MM.1S (cell line): ENCODE measurements around the gene SMOC2.

Source experiments
- DNase-seq: peaks from one replicate; pipeline ENCODE4 v3.0.0-alpha.2; 2015
- H2AFZ ChIP-seq: fragments of 300-600 bp; sonication (generic); 2 replicates; pipeline ENCODE4 v1.6.0; 2016; ENCODE audit warnings: antibody characterized with exemption, low read length
- H3F3A ChIP-seq: fragments of 300-600 bp; sonication (generic); 2 replicates; pipeline ENCODE4 v1.6.1; 2016; ENCODE audit warnings: mild to moderate bottlenecking, antibody characterized with exemption, low read length, moderate library complexity, mixed read lengths; ENCODE audit not compliant: insufficient read depth
- H3K27ac ChIP-seq: fragments of 300-600 bp; sonication (generic); 2 replicates; pipeline ENCODE4 v1.5.1; 2016; ENCODE audit warnings: mild to moderate bottlenecking, low read length
- H3K27me3 ChIP-seq: fragments of 300-600 bp; sonication (generic); replicated peaks from 2 replicates; pipeline ENCODE4 v1.6.0; 2016; ENCODE audit warnings: low read length; ENCODE audit not compliant: insufficient read depth
- H3K36me3 ChIP-seq: fragments of 300-600 bp; sonication (generic); replicated peaks from 2 replicates; pipeline ENCODE4 v1.6.1; 2016; ENCODE audit warnings: mild to moderate bottlenecking, low read length, mixed read lengths; ENCODE audit not compliant: insufficient read depth
- H3K4me1 ChIP-seq: fragments of 300-600 bp; sonication (generic); 2 replicates; pipeline ENCODE4 v1.6.1; 2016; ENCODE audit warnings: low read length, mixed read lengths
- H3K4me2 ChIP-seq: fragments of 300-600 bp; sonication (generic); 2 replicates; pipeline ENCODE4 v1.6.0; 2016; ENCODE audit warnings: low read depth, low read length
- H3K4me3 ChIP-seq: fragments of 300-600 bp; sonication (generic); 2 replicates; pipeline ENCODE4 v1.5.1; 2016; ENCODE audit warnings: low read length, mixed read lengths
- H3K79me2 ChIP-seq: fragments of 300-600 bp; sonication (generic); 2 replicates; pipeline ENCODE4 v1.6.1; 2016; ENCODE audit warnings: mixed run types, low read length, mixed read lengths
- H3K9ac ChIP-seq: fragments of 300-600 bp; sonication (generic); 2 replicates; pipeline ENCODE4 v1.6.1; 2016; ENCODE audit warnings: low read length, mixed read lengths
- H3K9me2 ChIP-seq: fragments of 300-600 bp; sonication (generic); replicated peaks from 2 replicates; pipeline ENCODE4 v1.6.1; 2016; ENCODE audit warnings: mild to moderate bottlenecking, low read length, mixed read lengths; ENCODE audit not compliant: insufficient read depth
- H3K9me3 ChIP-seq: fragments of 300-600 bp; sonication (generic); replicated peaks from 2 replicates; pipeline ENCODE4 v1.6.1; 2016; ENCODE audit warnings: mild to moderate bottlenecking, low read length, mixed read lengths; ENCODE audit not compliant: insufficient read depth
- H4K20me1 ChIP-seq: fragments of 300-600 bp; sonication (generic); 2 replicates; pipeline ENCODE4 v1.6.1; 2016; ENCODE audit warnings: mild to moderate bottlenecking, low read length, moderate library complexity, mixed read lengths; ENCODE audit not compliant: insufficient read depth
- CTCF ChIP-seq: fragments of 300-600 bp; sonication (generic); IDR thresholded peaks from 2 replicates; pipeline ENCODE4 v1.5.1; 2016; ENCODE audit warnings: antibody characterized with exemption, low read length, mixed read lengths
- EZH2 ChIP-seq: fragments of 300-600 bp; sonication (generic); optimal IDR thresholded peaks from 2 replicates; pipeline ENCODE3; 2017; ENCODE audit warnings: low read depth, mild to moderate bottlenecking, antibody characterized with exemption, low read length, mixed read lengths
- EZH2phosphoT487 ChIP-seq: fragments of 300-600 bp; sonication (generic); IDR thresholded peaks from 2 replicates; pipeline ENCODE4 v1.6.1; 2018; ENCODE audit warnings: antibody characterized with exemption, low read length

SMOC2 gene

GRCh38 chr6:168578036-168578435, 137.1 kb downstream of the SMOC2 start:
- H3K9me2 ChIP-seq: no peaks in the 10 kb centered on the region
- DNase-seq: no peak
- no peak overlapping the region for H3K9ac ChIP-seq
- no peaks in the 10 kb centered on the region for H3K4me1 ChIP-seq
- H3K36me3 ChIP-seq: no peaks in the 10 kb centered on the region
- H3K27ac ChIP-seq: no peak overlapping the region
- no peak overlapping the region for H2AFZ ChIP-seq
- no peaks in the 10 kb centered on the region for H3F3A ChIP-seq
- no peaks in the 10 kb centered on the region for H3K79me2 ChIP-seq
- no peak overlapping the region for H3K4me2 ChIP-seq
- H4K20me1 ChIP-seq: no peaks in the 10 kb centered on the region
- no peak overlapping the region for H3K4me3 ChIP-seq
- H3K9me3 ChIP-seq: no peaks in the 10 kb centered on the region
- TF ChIP-seq CTCF (no peak), EZH2phosphoT487 (no peak), EZH2 (no peak)
- H3K27me3 ChIP-seq: no peaks in the 10 kb centered on the region

DNA sequence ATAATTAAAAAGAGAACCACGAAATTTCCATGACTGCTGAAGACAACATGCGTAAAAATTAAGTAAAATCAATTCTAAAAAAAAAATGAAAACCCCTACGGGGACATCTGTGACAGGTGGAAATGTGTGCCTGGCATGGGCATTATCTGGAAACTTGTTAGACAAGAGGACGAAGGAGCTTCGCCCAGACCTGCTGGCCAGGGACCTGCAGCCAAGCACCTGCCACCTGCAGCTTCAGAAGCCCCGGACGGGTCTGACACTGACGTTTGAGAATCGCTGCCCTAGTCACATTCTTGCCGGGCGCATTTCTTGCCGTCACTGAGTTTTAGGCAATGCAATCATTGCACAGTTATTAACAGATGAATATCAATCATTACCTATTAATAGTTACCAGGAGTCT, 140.3 kb downstream of the SMOC2 start:
- no peak overlapping the region for H3K9ac ChIP-seq
- H3K27me3 ChIP-seq: no peaks in the 10 kb centered on the region
- TF ChIP-seq CTCF (no peak), EZH2 (no peak), EZH2phosphoT487 (no peak)
- no peaks in the 10 kb centered on the region for H3K4me1 ChIP-seq
- H3K79me2 ChIP-seq: no peaks in the 10 kb centered on the region
- no peak overlapping the region for H3K4me2 ChIP-seq
- no peak overlapping the region for H2AFZ ChIP-seq
- H3K9me3 ChIP-seq: no peaks in the 10 kb centered on the region
- H4K20me1 ChIP-seq: no peaks in the 10 kb centered on the region
- H3K4me3 ChIP-seq: no peak overlapping the region
- H3F3A ChIP-seq: no peaks in the 10 kb centered on the region
- no peaks in the 10 kb centered on the region for H3K36me3 ChIP-seq
- DNase-seq: no peak
- H3K27ac ChIP-seq: no peak overlapping the region
- H3K9me2 ChIP-seq: no peaks in the 10 kb centered on the region

GRCh38 chr6:168581706-168582105, 140.7 kb downstream of the SMOC2 start:
- Histone ChIP-seq H3F3A (no peaks in the 10 kb centered on the region), H3K27me3 (no peaks in the 10 kb centered on the region), H3K4me1 (no peaks in the 10 kb centered on the region), H3K79me2 (no peaks in the 10 kb centered on the region), H3K4me3 (no peak overlapping the region), H3K4me2 (no peak overlapping the region), H4K20me1 (no peaks in the 10 kb centered on the region), H3K27ac (no peak overlapping the region), H3K9ac (no peak overlapping the region), H3K9me3 (no peaks in the 10 kb centered on the region), H2AFZ (no peak overlapping the region), H3K9me2 (no peaks in the 10 kb centered on the region), H3K36me3 (no peaks in the 10 kb centered on the region)
- TF ChIP-seq EZH2 (no peak), EZH2phosphoT487 (no peak), CTCF (no peak)
- no peak for DNase-seq
